ENCODE results near the gene DUSP16.

The DUSP16 gene

GRCh38 chr12:12425616-12426015, 137.0 kb downstream of the DUSP16 start:
- no peak for DNase-seq (ENCODE audit: extremely low spot score, insufficient read length, low read depth)

GRCh38 chr12:12425001-12425400, 137.7 kb downstream of the DUSP16 start:
- DNase-seq (ENCODE audit: extremely low spot score, insufficient read length, low read depth) (no peak), FAIRE-seq (no peak)

More at GRCh38 chr12:12425616-12426015, 137.0 kb downstream of the DUSP16 start:
- FAIRE-seq = no peak
